ENCODE data around the gene MVB12B.
"Not testable (repeated sequence)": the region's sequence is repeated elsewhere in the genome, so short reads cannot be mapped to it uniquely, and the experiment has no call there.

MVB12B gene

GRCh38 chr9:126457175-126457547 is 130.5 kb downstream of the MVB12B start:
- no peak for DNase-seq

DNA sequence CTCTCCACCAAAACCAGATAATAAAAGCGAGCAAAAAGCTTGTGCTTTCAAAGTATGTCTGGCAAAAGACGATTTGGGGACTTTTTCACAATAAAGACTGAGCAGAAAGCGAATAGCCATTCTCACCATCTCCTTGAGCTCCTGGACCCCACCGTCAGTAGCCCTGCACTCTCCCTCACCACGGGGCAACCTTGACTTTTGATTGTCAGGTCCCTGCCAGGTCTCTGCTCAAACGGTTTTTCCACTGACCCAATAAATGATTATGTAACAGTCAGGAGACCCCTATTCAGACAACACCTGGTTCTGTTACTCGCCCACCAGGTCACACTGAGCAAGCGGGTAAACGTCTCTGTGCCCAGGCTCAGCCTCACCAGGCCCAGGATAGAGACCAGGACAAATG is 131.3 kb downstream of the MVB12B start:
- no peak for DNase-seq

- no peak for DNase-seq
These were observed 132.5 kb downstream of the MVB12B start for GRCh38 chr9:126459126-126459525.

- no peak for DNase-seq
These were observed 132.9 kb downstream of the MVB12B start for GRCh38 chr9:126459546-126459945.

DNA sequence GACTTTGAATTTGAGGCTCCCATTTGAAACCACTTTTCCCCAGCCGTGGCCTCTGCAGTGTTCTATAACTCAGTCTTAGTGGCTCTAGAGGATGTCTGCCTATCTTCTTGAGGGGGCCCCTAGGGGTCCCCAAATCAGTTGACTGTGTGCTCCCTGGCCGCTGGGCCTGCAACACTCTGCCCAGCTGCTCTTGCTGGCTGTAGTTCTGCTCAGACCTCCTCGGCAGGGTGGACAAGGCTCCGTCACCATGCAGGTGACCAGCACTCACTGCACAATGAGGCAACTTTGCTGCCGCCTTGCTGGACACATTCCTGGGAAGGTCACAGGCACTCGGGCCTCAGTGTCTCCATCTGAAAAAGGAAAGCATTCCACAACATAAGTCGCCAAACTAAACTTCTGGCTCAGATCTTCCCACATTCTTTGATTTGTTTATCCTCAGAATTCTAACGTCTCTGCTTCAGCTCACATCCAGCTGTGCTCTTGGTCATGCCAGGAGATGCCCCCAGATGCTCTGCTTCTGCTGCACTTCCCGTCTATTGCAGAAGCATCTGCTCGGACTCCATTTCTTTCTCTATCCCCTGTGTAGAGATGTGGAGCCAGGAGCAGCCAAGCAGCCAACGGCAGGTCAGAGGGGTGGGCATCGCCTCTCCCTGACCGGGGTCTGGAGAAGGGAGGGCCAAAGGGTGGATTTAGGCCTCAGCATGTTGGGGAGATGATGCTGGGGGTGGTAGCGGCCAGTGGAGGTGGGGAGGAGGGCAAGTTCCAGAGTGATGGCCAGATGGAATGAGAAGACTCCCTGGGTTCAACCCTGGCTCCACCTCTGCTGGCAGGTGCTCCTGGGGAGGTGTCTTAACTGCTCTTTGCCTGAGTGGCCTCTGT is 133.6 kb downstream of the MVB12B start:
- no peak for DNase-seq

- no peak for DNase-seq
These were observed 134.4 kb downstream of the MVB12B start for GRCh38 chr9:126461029-126461428.

GRCh38 chr9:126461608-126462007 is 135.0 kb downstream of the MVB12B start:
- DNase-seq = no peak

- no peak for DNase-seq
These were observed 136.0 kb downstream of the MVB12B start for GRCh38 chr9:126462617-126463016.

DNA sequence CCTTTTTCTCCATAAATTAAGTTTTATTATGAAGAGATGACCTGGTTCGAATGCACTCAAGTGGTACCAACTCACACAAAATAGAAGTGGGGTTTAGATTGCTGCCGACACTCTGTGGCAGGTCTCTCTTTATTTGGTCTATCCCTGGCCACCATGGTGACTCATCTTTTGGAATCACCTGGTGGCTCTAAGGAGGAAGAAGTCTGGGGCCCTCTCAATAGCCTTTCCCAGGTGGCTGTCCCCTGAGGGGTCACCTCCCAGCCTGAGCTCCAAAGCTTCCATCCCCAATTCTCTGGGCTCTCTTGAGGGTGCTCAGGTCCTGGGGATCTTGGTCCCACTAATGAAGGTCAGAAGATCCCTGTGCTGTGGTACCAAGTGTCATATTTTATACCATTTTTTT is 136.8 kb downstream of the MVB12B start:
- DNase-seq = no peak

DNA sequence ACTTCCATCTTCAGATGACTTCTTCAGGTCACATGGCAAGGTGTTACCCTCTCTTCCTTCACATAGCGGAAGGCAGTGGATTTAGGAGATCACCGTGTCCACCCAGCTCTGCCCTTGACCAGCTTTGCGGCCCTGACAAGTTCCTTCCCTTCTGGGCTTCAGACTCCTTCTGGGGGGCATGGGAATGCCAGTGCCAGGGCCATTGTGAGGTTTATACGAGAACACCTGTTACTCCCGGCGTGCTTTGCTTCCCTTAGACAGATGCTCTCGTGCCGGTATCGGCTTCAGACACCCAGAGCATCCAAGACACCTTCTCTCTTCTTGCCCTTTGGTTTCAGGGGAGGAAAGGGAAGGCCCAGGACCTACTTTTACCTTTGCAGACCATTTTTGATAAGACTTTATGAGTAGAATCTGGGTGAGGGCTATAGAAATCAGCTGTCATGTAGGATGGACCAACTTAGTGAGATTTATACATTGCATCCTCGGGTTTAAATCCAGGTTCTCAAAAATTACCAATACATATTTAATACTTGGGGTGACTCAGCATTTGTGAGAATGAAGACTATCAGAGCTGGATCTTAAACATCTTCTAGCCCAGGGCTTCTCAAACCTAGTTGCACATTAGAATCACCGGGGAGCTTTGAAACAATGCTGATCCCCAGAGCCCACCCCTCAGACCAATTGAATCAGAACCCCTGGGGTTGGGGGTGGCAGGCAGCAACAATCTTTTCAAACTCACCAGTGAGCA is 138.2 kb downstream of the MVB12B start:
- no peak for DNase-seq

DNA sequence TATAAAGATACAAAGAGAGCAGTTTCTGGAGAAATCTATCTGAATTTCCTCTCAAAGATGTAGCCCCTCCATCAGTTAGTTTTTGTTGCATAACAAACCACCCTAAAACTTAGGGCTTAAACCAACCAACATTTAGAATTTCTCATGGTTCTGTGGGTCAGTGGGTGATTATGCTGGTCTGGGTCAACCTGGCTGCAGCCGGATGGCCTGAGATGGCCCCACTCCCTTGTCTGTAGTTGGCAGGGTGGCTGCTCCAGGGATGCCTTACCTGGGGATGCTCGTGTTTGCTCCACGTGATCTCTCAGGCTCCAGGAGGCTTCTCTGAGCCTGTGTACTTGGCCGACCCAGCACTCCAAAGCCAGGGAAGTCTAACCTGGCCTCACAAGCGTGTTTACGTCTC is 139.3 kb downstream of the MVB12B start:
- DNase-seq = no peak

DNA sequence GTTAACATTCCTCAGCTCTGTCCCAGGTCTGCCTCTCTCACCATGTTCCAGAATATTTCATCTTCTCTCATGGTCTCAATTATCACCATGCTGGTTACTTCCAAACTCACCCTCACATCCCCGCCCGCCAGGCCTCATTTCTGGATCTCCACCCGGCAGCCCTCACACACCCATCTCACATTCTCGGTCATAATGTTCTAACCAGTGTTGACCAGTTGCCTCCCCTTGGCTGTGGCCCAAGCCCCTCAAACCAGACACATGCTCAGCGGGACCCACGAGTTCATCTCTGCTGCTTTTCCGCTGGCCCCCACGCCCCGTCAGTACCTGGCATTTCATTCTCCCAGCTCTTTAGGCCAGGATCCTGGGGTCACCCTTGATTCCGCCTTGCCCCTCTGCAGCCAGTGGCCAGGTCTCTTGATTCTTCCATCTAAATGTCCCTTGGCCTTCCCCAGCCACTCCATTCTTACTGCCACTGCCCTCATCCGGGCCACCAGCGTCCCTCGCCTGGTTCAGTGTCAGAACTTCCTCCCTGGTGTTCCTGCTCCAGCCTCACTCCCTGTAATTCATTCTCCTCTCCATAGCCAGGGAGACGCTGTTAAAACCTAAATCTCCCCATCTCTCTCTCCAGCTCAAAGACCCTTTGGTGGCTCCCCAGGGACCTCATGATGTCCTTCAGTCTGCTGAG is 141.7 kb downstream of the MVB12B start:
- DNase-seq = no peak

GRCh38 chr9:126470241-126470993 is 143.8 kb downstream of the MVB12B start:
- no peak for DNase-seq

GRCh38 chr9:126471084-126471624 is 144.5 kb downstream of the MVB12B start:
- DNase-seq = no peak

GRCh38 chr9:126472198-126472947 is 145.7 kb downstream of the MVB12B start:
- DNase-seq = no peak

DNA sequence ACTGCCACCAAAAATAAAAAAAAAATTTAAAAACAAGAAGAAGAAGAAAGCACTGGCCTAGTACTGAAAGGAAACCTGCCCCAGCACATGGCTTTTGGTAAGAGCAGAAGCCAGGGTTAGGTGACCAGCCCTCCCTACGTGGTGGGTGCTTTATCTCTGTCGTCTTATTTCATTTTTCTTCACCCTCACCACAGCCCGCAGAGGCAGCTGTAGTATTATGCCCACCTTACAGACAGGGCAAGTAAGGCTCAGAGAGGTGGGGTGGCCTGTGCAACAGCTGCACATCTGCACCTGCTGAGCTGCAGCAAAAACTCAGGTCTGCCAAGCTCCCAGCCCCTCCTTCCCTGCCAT is 146.3 kb downstream of the MVB12B start:
- DNase-seq = no peak

- no peak for DNase-seq
These were observed 147.7 kb downstream of the MVB12B start for GRCh38 chr9:126474206-126474765.

GRCh38 chr9:126474786-126475485 is 148.3 kb downstream of the MVB12B start:
- DNase-seq = no peak

- no peak for DNase-seq
These were observed 149.4 kb downstream of the MVB12B start for GRCh38 chr9:126475933-126476555.

DNA sequence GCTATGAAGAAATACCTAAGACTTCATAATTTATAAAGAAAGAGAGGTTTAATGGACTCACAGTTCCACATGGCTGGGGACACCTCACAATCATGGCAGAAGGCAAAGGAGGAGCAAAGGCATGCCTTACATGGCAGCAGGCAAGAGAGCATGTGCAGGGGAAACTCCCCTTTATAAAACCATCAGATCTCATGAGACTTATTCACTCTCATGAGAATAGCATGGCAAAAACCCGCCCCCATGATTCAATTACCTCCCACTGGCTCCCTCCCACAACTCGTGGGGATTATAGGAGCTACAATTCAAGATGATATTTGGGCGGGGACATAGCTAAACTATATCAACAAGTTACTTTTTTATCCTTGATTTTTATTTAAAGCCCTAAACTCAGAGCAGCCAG is 150.8 kb downstream of the MVB12B start:
- DNase-seq = not testable (repeated sequence)

Data from NCI-H2171 treated with DMSO at 0.1 percent for 48 hours (cell line).